Measurements from ENCODE around the gene HOXC4.

HOXC4 gene

GRCh38 chr12:54019091-54019811 lies 34.4 kb upstream of the HOXC4 start:
- TF ChIP-seq, protein P1, sequence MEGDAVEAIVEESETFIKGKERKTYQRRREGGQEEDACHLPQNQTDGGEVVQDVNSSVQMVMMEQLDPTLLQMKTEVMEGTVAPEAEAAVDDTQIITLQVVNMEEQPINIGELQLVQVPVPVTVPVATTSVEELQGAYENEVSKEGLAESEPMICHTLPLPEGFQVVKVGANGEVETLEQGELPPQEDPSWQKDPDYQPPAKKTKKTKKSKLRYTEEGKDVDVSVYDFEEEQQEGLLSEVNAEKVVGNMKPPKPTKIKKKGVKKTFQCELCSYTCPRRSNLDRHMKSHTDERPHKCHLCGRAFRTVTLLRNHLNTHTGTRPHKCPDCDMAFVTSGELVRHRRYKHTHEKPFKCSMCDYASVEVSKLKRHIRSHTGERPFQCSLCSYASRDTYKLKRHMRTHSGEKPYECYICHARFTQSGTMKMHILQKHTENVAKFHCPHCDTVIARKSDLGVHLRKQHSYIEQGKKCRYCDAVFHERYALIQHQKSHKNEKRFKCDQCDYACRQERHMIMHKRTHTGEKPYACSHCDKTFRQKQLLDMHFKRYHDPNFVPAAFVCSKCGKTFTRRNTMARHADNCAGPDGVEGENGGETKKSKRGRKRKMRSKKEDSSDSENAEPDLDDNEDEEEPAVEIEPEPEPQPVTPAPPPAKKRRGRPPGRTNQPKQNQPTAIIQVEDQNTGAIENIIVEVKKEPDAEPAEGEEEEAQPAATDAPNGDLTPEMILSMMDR (IDR thresholded peaks at IDR 0.05; ENCODE audit: low read depth, low read length, missing control alignments), result no peak
- DNase-seq (ENCODE audit: low read depth), result no peak
- no peak overlapping the region for H3K4me3 ChIP-seq (ENCODE audit: low read depth, low read length)
- in situ Hi-C loops (cut with HindIII; ENCODE audit: low sequenced_read_pairs), result no loop called here

- no peak overlapping the region for H3K4me3 ChIP-seq (ENCODE audit: low read depth, low read length)
Measured at GRCh38 chr12:54019924-54020590, 33.6 kb upstream of the HOXC4 start.

DNA sequence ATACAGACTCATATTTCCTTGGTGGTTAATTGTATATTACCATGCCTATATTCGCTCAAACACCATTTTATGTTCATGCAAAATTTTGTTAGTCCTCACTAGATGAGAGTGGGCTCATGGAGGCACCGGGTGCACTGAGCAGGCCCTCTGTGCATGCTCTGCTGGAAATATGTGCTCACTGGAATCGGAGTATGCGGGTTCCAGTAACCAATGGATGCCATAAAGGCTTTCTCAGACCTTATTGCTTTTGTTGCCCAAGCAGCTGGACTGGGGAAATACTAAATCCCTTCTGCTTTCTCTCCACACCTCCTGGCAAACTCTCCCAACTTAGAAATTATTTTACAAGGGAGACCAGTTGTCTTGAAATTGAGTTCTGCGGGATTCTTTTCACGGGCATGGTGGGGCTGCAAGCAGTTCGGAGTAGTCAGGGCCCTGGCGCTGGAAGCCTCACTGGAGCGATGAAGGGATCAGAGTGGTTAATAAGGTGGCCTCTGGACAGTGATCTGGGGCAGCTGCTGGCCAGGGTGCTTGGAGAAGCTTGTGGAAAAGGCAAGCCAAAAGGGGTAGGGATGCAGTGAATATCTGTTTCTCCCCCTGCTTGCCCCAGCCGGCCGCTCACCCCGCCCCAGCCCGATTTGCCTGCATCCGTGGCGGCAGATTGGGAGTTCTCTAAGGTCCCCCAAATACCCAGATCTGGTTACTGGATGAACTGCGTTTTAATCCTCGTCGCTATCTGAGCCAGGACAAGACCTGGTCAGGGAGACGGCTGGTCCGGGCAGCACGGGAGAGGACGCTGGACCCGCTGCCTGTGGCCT lies 32.8 kb upstream of the HOXC4 start:
- in situ Hi-C loops (cut with HindIII; ENCODE audit: low sequenced_read_pairs), result no loop called here
- TF ChIP-seq, protein P1 (IDR thresholded peaks at IDR 0.05; ENCODE audit: low read depth, low read length, missing control alignments), result no peak
- no peak overlapping the region for H3K4me3 ChIP-seq (ENCODE audit: low read depth, low read length)
- DNase-seq (ENCODE audit: low read depth), result no peak

More at GRCh38 chr12:54019924-54020590, 33.6 kb upstream of the HOXC4 start:
- TF ChIP-seq, protein P1 (IDR thresholded peaks at IDR 0.05; ENCODE audit: low read depth, low read length, missing control alignments), result no peak
- in situ Hi-C loops (cut with HindIII; ENCODE audit: low sequenced_read_pairs), result no loop called here
- DNase-seq (ENCODE audit: low read depth), result no peak

DNA sequence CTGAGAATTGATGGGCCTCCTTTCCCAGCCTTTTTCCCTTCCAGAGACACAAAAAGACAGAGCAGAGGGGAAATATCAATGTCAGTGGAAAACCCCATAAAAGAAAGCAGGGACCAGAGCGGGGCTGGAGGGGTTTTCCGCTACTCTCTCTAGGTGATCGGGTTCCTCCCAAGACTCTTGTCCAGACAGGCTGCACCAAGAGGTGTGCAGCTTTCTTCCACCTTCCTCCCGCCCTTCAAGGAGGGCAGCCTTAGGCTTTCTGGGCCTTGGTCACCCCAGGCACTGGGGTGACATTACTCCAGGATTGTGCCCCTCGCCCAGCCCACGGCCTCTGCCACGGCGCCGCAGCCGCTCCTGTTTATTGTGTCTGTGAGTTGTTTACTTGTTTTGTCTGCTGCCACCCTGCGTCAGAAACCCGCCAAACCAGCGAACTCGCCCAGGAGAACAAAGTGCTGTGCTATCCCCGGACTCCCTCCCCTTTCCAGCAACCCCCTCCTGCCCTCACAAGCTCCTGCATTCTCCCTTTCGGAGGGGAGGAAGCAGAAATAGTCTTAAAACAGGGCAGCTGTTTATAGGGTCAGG lies 32.1 kb upstream of the HOXC4 start:
- TF ChIP-seq, protein P1 (IDR thresholded peaks at IDR 0.05; ENCODE audit: low read depth, low read length, missing control alignments), result no peak
- no peak overlapping the region for H3K4me3 ChIP-seq (ENCODE audit: low read depth, low read length)
- in situ Hi-C loops (cut with HindIII; ENCODE audit: low sequenced_read_pairs), result no loop called here
- no peak for DNase-seq (ENCODE audit: low read depth)

- DNase-seq (ENCODE audit: low read depth), result no peak
- in situ Hi-C loops (cut with HindIII; ENCODE audit: low sequenced_read_pairs), result no loop called here
- no peak overlapping the region for H3K4me3 ChIP-seq (ENCODE audit: low read depth, low read length)
- TF ChIP-seq, protein P1 (IDR thresholded peaks at IDR 0.05; ENCODE audit: low read depth, low read length, missing control alignments), result no peak
Measured at GRCh38 chr12:54022960-54023884, 30.4 kb upstream of the HOXC4 start.

Data from astrocyte of the cerebellum (primary cell).